Neuronal stem cell (in vitro differentiated cells): ENCODE measurements around the gene ZNF776.
"Not testable (repeated sequence)": the region's sequence is repeated elsewhere in the genome, so short reads cannot be mapped to it uniquely, and the experiment has no call there.

Source experiments
- DNase-seq: peaks from one replicate; pipeline ENCODE4 v3.0.0-alpha.2; 2013; ENCODE audit warnings: low spot score
- H2AFZ ChIP-seq: one replicate; pipeline ENCODE4 v1.6.1; 2013; ENCODE audit warnings: mild to moderate bottlenecking, low read length, inconsistent platforms
- H2AK5ac ChIP-seq: 2 replicates; pipeline ENCODE4 v1.6.1; 2013; ENCODE audit warnings: low read depth, mild to moderate bottlenecking, inconsistent platforms, low read length, moderate library complexity, mixed read lengths
- H2BK120ac ChIP-seq: 2 replicates; pipeline ENCODE4 v1.6.1; 2013; ENCODE audit warnings: low read depth, mild to moderate bottlenecking, inconsistent platforms, low read length, moderate library complexity, mixed read lengths
- H2BK12ac ChIP-seq: one replicate; pipeline ENCODE4 v1.6.1; 2013; ENCODE audit warnings: low read length, inconsistent platforms
- H2BK15ac ChIP-seq: 2 replicates; pipeline ENCODE4 v1.6.1; 2013; ENCODE audit warnings: mild to moderate bottlenecking, low read length, inconsistent platforms, mixed read lengths
- H2BK5ac ChIP-seq: one replicate; pipeline ENCODE4 v1.6.1; 2013; ENCODE audit warnings: inconsistent platforms, mild to moderate bottlenecking, low read length, moderate library complexity
- H3K14ac ChIP-seq: one replicate; pipeline ENCODE4 v1.6.1; 2013; ENCODE audit warnings: low read length, inconsistent platforms
- H3K18ac ChIP-seq: 2 replicates; pipeline ENCODE4 v1.6.1; 2013; ENCODE audit warnings: low read length, inconsistent platforms
- H3K23ac ChIP-seq: 2 replicates; pipeline ENCODE4 v1.6.1; 2013; ENCODE audit warnings: low read depth, mild to moderate bottlenecking, mixed read lengths, low read length, inconsistent platforms; ENCODE audit not compliant: poor library complexity
- H3K27ac ChIP-seq: replicated peaks from 3 replicates; pipeline ENCODE4 v1.5.1; 2013; ENCODE audit warnings: low read length, inconsistent platforms
- H3K27me3 ChIP-seq, 3 experiments: 2 replicates each; pipeline ENCODE4 v1.6.1; 2013; ENCODE audit warnings: low read length in 3 of 3, mild to moderate bottlenecking in 2 of 3, inconsistent platforms in 1 of 3, low read depth in 1 of 3, mixed read lengths in 1 of 3, moderate library complexity in 1 of 3; ENCODE audit not compliant: control insufficient read depth in 3 of 3, insufficient read depth in 3 of 3
- H3K36me3 ChIP-seq, 2 donors: replicated peaks in 1 of 2; 2 replicates each; pipeline ENCODE4 v1.6.1; 2013; ENCODE audit warnings: low read length in 2 of 2; ENCODE audit not compliant: control insufficient read depth in 2 of 2, insufficient read depth in 2 of 2
- H3K4ac ChIP-seq: 2 replicates; pipeline ENCODE4 v1.6.1; 2013; ENCODE audit warnings: inconsistent platforms, mild to moderate bottlenecking, low read length, moderate library complexity
- H3K4me1 ChIP-seq, 2 donors: 1 replicate in 1 of 2; 2 replicates in 1 of 2; pipeline ENCODE4 v1.6.1; 2013; ENCODE audit warnings: low read length in 2 of 2, low read depth in 1 of 2; ENCODE audit not compliant: control insufficient read depth in 2 of 2, insufficient read depth in 1 of 2
- H3K4me2 ChIP-seq: one replicate; pipeline ENCODE4 v1.6.1; 2013; ENCODE audit warnings: mild to moderate bottlenecking, low read length, inconsistent platforms; ENCODE audit not compliant: insufficient read depth, poor library complexity, severe bottlenecking
- H3K4me3 ChIP-seq, 2 donors: 2 replicates each; pipeline ENCODE4 v1.5.1; 2013; ENCODE audit warnings: low read length in 2 of 2, mild to moderate bottlenecking in 2 of 2, inconsistent platforms in 1 of 2, moderate library complexity in 1 of 2
- H3K79me1 ChIP-seq: one replicate; pipeline ENCODE4 v1.6.1; 2013; ENCODE audit warnings: low read depth, mild to moderate bottlenecking, inconsistent platforms, low read length, moderate library complexity
- H3K9ac ChIP-seq: one replicate; pipeline ENCODE4 v1.6.1; 2013; ENCODE audit warnings: mild to moderate bottlenecking, low read depth, low read length, inconsistent platforms; ENCODE audit not compliant: poor library complexity
- H3K9me3 ChIP-seq, 2 donors: replicated peaks in 1 of 2; 2 replicates each; pipeline versions ENCODE3 to v1.6.1; 2013; ENCODE audit warnings: low read length in 2 of 2, mild to moderate bottlenecking in 2 of 2, inconsistent platforms in 1 of 2, low read depth in 1 of 2, mixed read lengths in 1 of 2, moderate library complexity in 1 of 2; ENCODE audit not compliant: control insufficient read depth in 2 of 2, insufficient read depth in 1 of 2
- H4K8ac ChIP-seq: one replicate; pipeline ENCODE4 v1.6.1; 2013; ENCODE audit warnings: low read depth, mild to moderate bottlenecking, inconsistent platforms, low read length, moderate library complexity
- H4K91ac ChIP-seq: one replicate; pipeline ENCODE4 v1.6.1; 2013; ENCODE audit warnings: low read length, low read depth, mild to moderate bottlenecking, inconsistent platforms; ENCODE audit not compliant: poor library complexity
- WGBS, 2 donors: extraction: QIAGEN DNeasy Blood & Tissue Kit; methylation state at CpG; one replicate each; pipeline ENCODE4 v1.1.7; 2013; ENCODE audit warnings: missing lambda C conversion rate in 2 of 2, mixed read lengths in 1 of 2; ENCODE audit not compliant: insufficient read length in 2 of 2, insufficient replicate concordance in 1 of 2; ENCODE audit errors: extremely low coverage in 2 of 2; 5-methylcytosine and 5-hydroxymethylcytosine counted together

The ZNF776 gene

GRCh38 chr19:57719901-57720519 lies 26.6 kb upstream of the ZNF776 start:
- H2BK120ac ChIP-seq: no peak overlapping the region
- no peak overlapping the region for H2AFZ ChIP-seq
- peaks cover 1% of the 10 kb centered on the region for H3K79me1 ChIP-seq
- no peak overlapping the region for H3K18ac ChIP-seq
- no peaks in the 10 kb centered on the region for H3K27me3 ChIP-seq
- no peak overlapping the region for H3K9ac ChIP-seq
- no peak overlapping the region for H3K4me2 ChIP-seq
- no CpG with 5 or more reads among the region's 4 CpGs for WGBS, 2 donors
- H3K36me3 ChIP-seq: peaks cover 30 to 63% of the 10 kb centered on the region in 2 donors
- no peak overlapping the region for H2BK15ac ChIP-seq
- no peak for DNase-seq
- no peak overlapping the region for H2BK5ac ChIP-seq
- H3K4me3 ChIP-seq: no peak overlapping the region
- no peak overlapping the region for H2BK12ac ChIP-seq
- H4K91ac ChIP-seq: no peak overlapping the region
- no peak overlapping the region for H3K14ac ChIP-seq
- H2AK5ac ChIP-seq: no peak overlapping the region
- no peak overlapping the region for H4K8ac ChIP-seq
- no peak overlapping the region for H3K27ac ChIP-seq
- no peak overlapping the region for H3K23ac ChIP-seq
- H3K4me1 ChIP-seq: no peaks in the 10 kb centered on the region
- no peak overlapping the region for H3K4ac ChIP-seq
- peaks cover 30 to 64% of the 10 kb centered on the region in 2 donors for H3K9me3 ChIP-seq

- H3K27me3 ChIP-seq: no peaks in the 10 kb centered on the region
- H3K4me2 ChIP-seq: no peak overlapping the region
- peaks cover 30 to 62% of the 10 kb centered on the region in 2 donors for H3K9me3 ChIP-seq
- no peak overlapping the region for H2AK5ac ChIP-seq
- H2BK15ac ChIP-seq: no peak overlapping the region
- no CpG with 5 or more reads among the region's 10 CpGs for WGBS, 2 donors
- H2AFZ ChIP-seq: no peak overlapping the region
- peaks cover 1% of the 10 kb centered on the region for H3K79me1 ChIP-seq
- no peak overlapping the region for H3K14ac ChIP-seq
- peaks cover 30 to 59% of the 10 kb centered on the region in 2 donors for H3K36me3 ChIP-seq
- H2BK5ac ChIP-seq: no peak overlapping the region
- no peak overlapping the region for H3K9ac ChIP-seq
- no peak for DNase-seq
- no peak overlapping the region for H2BK12ac ChIP-seq
- H3K4me3 ChIP-seq: no peak overlapping the region
- no peak overlapping the region for H3K23ac ChIP-seq
- no peak overlapping the region for H3K4ac ChIP-seq
- H2BK120ac ChIP-seq: no peak overlapping the region
- H3K27ac ChIP-seq: no peak overlapping the region
- no peak overlapping the region for H3K18ac ChIP-seq
- H4K91ac ChIP-seq: no peak overlapping the region
- H3K4me1 ChIP-seq: no peaks in the 10 kb centered on the region
- no peak overlapping the region for H4K8ac ChIP-seq
These were observed 25.7 kb upstream of the ZNF776 start for GRCh38 chr19:57720878-57721277.

GRCh38 chr19:57738320-57738719 lies 8.3 kb upstream of the ZNF776 start:
- not testable (repeated sequence) for H3K4ac ChIP-seq, H2AFZ ChIP-seq, H3K36me3 ChIP-seq, H3K4me2 ChIP-seq, H3K27me3 ChIP-seq, H3K4me3 ChIP-seq, H2BK15ac ChIP-seq, H3K18ac ChIP-seq, H3K9ac ChIP-seq, H2AK5ac ChIP-seq, H3K14ac ChIP-seq, H3K23ac ChIP-seq, H2BK5ac ChIP-seq, H2BK120ac ChIP-seq, H3K27ac ChIP-seq, H4K8ac ChIP-seq, H4K91ac ChIP-seq, H3K79me1 ChIP-seq, H2BK12ac ChIP-seq, H3K4me1 ChIP-seq
- peak; percentile 24 for DNase-seq
- peaks cover 0 to 19% of the 10 kb centered on the region in 2 donors for H3K9me3 ChIP-seq
- no CpG with 5 or more reads among the region's 10 CpGs for WGBS, 2 donors

- not testable (repeated sequence) for H3K9ac ChIP-seq, H3K4me2 ChIP-seq, H3K36me3 ChIP-seq, H3K14ac ChIP-seq, H2BK15ac ChIP-seq, H4K91ac ChIP-seq, H3K18ac ChIP-seq, H3K23ac ChIP-seq, H2BK120ac ChIP-seq, H2AK5ac ChIP-seq, H2AFZ ChIP-seq, H3K79me1 ChIP-seq, H3K4ac ChIP-seq, H3K27me3 ChIP-seq, H3K4me3 ChIP-seq, H2BK12ac ChIP-seq, H4K8ac ChIP-seq, H2BK5ac ChIP-seq, H3K4me1 ChIP-seq, DNase-seq, H3K27ac ChIP-seq
- WGBS, 2 donors: no CpG with 5 or more reads among the region's 7 CpGs
- peaks cover 0 to 19% of the 10 kb centered on the region in 2 donors for H3K9me3 ChIP-seq
These were observed 7.8 kb upstream of the ZNF776 start for GRCh38 chr19:57738770-57739169.
